ENCODE results near the gene TPGS1.

- TF ChIP-seq CTCF (IDR thresholded peaks at IDR 0.05) (no peak), POLR2A (IDR thresholded peaks at IDR 0.05) (no peak)
Measured at GRCh38 chr19:512547-513365, 5.5 kb downstream of the TPGS1 start.

All from lower leg skin (tissue), 3 donors.